GM23338 (cell line): ENCODE results near the gene TRAPPC12. TPM values are rescaled to one million over a fixed set of nuclear protein-coding genes. Genes with fewer than 3 reads are reported as not detected.

Source experiments
- ATAC-seq: fragments of 200-7000 bp; cut with Tn5 transposase; 3 replicates; pipeline ENCODE4 v1.9.1; 2020
- DNase-seq: peaks from one replicate; pipeline ENCODE4 v3.0.0-alpha.2; 2015; ENCODE audit warnings: low spot score
- H2AFZ ChIP-seq: fragments of 200-600 bp; sonication (generic); 2 replicates; pipeline ENCODE4 v1.8.0; 2016; ENCODE audit warnings: antibody characterized with exemption, mild to moderate bottlenecking, moderate library complexity
- H3F3A ChIP-seq: fragments of 200-600 bp; sonication (generic); replicated peaks from 2 replicates; pipeline ENCODE4 v1.8.0; 2017; ENCODE audit warnings: antibody characterized with exemption, mixed run types, low read depth
- H3K27ac ChIP-seq: fragments of 200-600 bp; sonication (generic); 2 replicates; pipeline ENCODE4 v1.6.1; 2016; ENCODE audit warnings: low read depth
- H3K27me3 ChIP-seq: fragments of 200-600 bp; sonication (generic); 2 replicates; pipeline ENCODE4 v1.8.0; 2016; ENCODE audit warnings: mild to moderate bottlenecking, mixed run types, moderate library complexity; ENCODE audit not compliant: insufficient read depth
- H3K36me3 ChIP-seq: fragments of 200-600 bp; sonication (generic); 2 replicates; pipeline ENCODE4 v1.8.0; 2016; ENCODE audit warnings: mild to moderate bottlenecking; ENCODE audit not compliant: insufficient read depth
- H3K4me1 ChIP-seq: fragments of 200-600 bp; sonication (generic); 2 replicates; pipeline ENCODE4 v1.8.0; 2016; ENCODE audit warnings: mild to moderate bottlenecking, moderate library complexity; ENCODE audit not compliant: insufficient read depth
- H3K4me2 ChIP-seq: fragments of 200-600 bp; sonication (generic); 2 replicates; pipeline ENCODE4 v1.7.1; 2017; ENCODE audit warnings: mixed run types
- H3K4me3 ChIP-seq: fragments of 200-600 bp; sonication (generic); 2 replicates; pipeline ENCODE4 v1.6.1; 2016; ENCODE audit warnings: mixed run types
- H3K79me2 ChIP-seq: fragments of 200-600 bp; sonication (generic); replicated peaks from 2 replicates; pipeline ENCODE4 v1.8.0; 2017; ENCODE audit warnings: mild to moderate bottlenecking; ENCODE audit not compliant: insufficient read depth
- H3K9me2 ChIP-seq: fragments of 200-600 bp; sonication (generic); 2 replicates; pipeline ENCODE4 v1.8.0; 2017; ENCODE audit not compliant: insufficient read depth
- H4K20me1 ChIP-seq: fragments of 200-600 bp; sonication (generic); replicated peaks from 2 replicates; pipeline ENCODE4 v1.8.0; 2017; ENCODE audit warnings: mild to moderate bottlenecking; ENCODE audit not compliant: insufficient read depth
- H3K27ac Mint-ChIP-seq: 2 replicates; pipeline ENCODE4 v1.8.0; 2020; ENCODE audit warnings: inconsistent platforms, mild to moderate bottlenecking, moderate library complexity, mixed read lengths
- H3K27me3 Mint-ChIP-seq: 3 replicates; pipeline ENCODE4 v1.8.0; 2022; ENCODE audit warnings: low read depth, mild to moderate bottlenecking, moderate library complexity, mixed read lengths, inconsistent platforms; ENCODE audit not compliant: insufficient read depth, poor library complexity
- H3K36me3 Mint-ChIP-seq: 3 replicates; pipeline ENCODE4 v1.8.0; 2021; ENCODE audit warnings: low read depth, mild to moderate bottlenecking, inconsistent platforms, moderate library complexity, mixed read lengths
- H3K4me1 Mint-ChIP-seq: 3 replicates; pipeline ENCODE4 v1.8.0; 2020; ENCODE audit warnings: mild to moderate bottlenecking, inconsistent platforms, mixed read lengths
- H3K4me3 Mint-ChIP-seq: 3 replicates; pipeline ENCODE4 v1.8.0; 2021; ENCODE audit warnings: moderate library complexity, mild to moderate bottlenecking, inconsistent platforms, mixed read lengths
- H3K9me3 Mint-ChIP-seq: 3 replicates; pipeline ENCODE4 v1.8.0; 2020; ENCODE audit warnings: moderate library complexity, mild to moderate bottlenecking, inconsistent platforms, mixed read lengths
- NANOG ChIP-seq: IDR thresholded peaks from 2 replicates; pipeline ENCODE4 v1.6.1; 2016; ENCODE audit warnings: antibody characterized with exemption, borderline replicate concordance
- POLR2AphosphoS5 ChIP-seq: IDR thresholded peaks from 2 replicates; pipeline ENCODE4 v1.6.1; 2016; ENCODE audit warnings: antibody characterized with exemption, low read depth
- STAT1 ChIP-seq: IDR thresholded peaks from one replicate; pipeline ENCODE4 v1.6.1; 2016; ENCODE audit warnings: antibody characterized with exemption; ENCODE audit not compliant: unreplicated experiment
- ZNF331 ChIP-seq: fragments of 250-450 bp; sonication (Bioruptor Pico); IDR thresholded peaks from 2 replicates; pipeline ENCODE4 v1.5.0; 2020; ENCODE audit warnings: low read depth, mild to moderate bottlenecking, moderate library complexity
- polyA plus RNA-seq: library from polyadenylated mRNA; unstranded; fragments of >200 nt; fragmentation: Nextera tagmentation; extraction: Ambion mirVana; gene quantifications from 2 replicates; pipeline ENCODE4 v1.2.1, GENCODE V29; 2016
- total RNA-seq: library from RNA; depleted of rRNA; stranded (reverse); fragments of >200 nt; shearing (Covaris generic); gene quantifications from 2 replicates; pipeline ENCODE4 v1.2.3, GENCODE V29; 2014
- TF ChIP-seq, protein P1 (sequence below): fragments of 250-450 bp; sonication (Bioruptor Pico); IDR thresholded peaks from 2 replicates; pipeline ENCODE4 v1.5.0; 2020; ENCODE audit warnings: mild to moderate bottlenecking, moderate library complexity
- TF ChIP-seq, protein P2 (sequence below), 2 experiments: fragments of 200-600 bp in 1 of 2; sonication (generic) in 1 of 2; conservative IDR thresholded peaks; 2 replicates each; pipeline versions ENCODE4 v1.5.1 to v1.6.1; 2016 to 2017; ENCODE audit warnings: antibody characterized with exemption in 2 of 2, low read depth in 2 of 2, mild to moderate bottlenecking in 2 of 2, moderate library complexity in 1 of 2
- TF ChIP-seq, protein P3 (sequence below): IDR thresholded peaks from 2 replicates; pipeline ENCODE4 v1.6.1; 2016; ENCODE audit warnings: antibody characterized with exemption

The TRAPPC12 gene
- total and polyA plus RNA-seq, 2 experiments from 2014 or later: 48.9 to 57.7 TPM

DNA sequence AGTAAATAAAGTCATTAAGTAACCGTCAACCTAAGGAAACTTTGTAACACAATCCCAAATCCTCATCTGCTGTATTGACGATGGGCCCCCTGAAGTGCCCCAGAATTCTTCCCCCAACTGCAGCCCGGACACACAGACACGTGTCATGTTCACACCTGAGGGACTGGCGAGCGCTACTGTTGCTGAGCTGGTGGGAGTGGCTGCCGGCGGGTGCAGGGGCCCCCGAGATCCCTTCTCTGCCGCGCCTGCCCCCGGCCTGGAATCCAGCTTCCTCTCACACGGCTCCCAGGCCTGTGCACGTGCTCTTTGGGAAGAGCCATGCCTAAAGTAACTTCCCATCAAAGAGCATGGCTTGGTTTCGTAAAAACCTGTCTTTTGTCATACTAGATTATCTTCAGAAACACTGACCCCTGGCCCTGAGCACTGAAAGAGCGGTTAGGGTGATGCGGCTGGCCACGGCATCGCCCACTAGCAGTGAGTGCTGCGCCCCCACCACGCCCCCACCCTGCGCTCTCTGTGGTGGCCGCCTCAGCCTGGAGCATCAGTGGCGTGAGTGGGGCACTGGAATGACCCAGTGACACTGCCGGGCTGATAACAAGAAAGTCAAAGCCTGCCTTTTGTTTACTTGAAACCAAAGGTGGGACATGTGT, 83.8 kb downstream of the TRAPPC12 start (continued):
- TF ChIP-seq, protein P1, sequence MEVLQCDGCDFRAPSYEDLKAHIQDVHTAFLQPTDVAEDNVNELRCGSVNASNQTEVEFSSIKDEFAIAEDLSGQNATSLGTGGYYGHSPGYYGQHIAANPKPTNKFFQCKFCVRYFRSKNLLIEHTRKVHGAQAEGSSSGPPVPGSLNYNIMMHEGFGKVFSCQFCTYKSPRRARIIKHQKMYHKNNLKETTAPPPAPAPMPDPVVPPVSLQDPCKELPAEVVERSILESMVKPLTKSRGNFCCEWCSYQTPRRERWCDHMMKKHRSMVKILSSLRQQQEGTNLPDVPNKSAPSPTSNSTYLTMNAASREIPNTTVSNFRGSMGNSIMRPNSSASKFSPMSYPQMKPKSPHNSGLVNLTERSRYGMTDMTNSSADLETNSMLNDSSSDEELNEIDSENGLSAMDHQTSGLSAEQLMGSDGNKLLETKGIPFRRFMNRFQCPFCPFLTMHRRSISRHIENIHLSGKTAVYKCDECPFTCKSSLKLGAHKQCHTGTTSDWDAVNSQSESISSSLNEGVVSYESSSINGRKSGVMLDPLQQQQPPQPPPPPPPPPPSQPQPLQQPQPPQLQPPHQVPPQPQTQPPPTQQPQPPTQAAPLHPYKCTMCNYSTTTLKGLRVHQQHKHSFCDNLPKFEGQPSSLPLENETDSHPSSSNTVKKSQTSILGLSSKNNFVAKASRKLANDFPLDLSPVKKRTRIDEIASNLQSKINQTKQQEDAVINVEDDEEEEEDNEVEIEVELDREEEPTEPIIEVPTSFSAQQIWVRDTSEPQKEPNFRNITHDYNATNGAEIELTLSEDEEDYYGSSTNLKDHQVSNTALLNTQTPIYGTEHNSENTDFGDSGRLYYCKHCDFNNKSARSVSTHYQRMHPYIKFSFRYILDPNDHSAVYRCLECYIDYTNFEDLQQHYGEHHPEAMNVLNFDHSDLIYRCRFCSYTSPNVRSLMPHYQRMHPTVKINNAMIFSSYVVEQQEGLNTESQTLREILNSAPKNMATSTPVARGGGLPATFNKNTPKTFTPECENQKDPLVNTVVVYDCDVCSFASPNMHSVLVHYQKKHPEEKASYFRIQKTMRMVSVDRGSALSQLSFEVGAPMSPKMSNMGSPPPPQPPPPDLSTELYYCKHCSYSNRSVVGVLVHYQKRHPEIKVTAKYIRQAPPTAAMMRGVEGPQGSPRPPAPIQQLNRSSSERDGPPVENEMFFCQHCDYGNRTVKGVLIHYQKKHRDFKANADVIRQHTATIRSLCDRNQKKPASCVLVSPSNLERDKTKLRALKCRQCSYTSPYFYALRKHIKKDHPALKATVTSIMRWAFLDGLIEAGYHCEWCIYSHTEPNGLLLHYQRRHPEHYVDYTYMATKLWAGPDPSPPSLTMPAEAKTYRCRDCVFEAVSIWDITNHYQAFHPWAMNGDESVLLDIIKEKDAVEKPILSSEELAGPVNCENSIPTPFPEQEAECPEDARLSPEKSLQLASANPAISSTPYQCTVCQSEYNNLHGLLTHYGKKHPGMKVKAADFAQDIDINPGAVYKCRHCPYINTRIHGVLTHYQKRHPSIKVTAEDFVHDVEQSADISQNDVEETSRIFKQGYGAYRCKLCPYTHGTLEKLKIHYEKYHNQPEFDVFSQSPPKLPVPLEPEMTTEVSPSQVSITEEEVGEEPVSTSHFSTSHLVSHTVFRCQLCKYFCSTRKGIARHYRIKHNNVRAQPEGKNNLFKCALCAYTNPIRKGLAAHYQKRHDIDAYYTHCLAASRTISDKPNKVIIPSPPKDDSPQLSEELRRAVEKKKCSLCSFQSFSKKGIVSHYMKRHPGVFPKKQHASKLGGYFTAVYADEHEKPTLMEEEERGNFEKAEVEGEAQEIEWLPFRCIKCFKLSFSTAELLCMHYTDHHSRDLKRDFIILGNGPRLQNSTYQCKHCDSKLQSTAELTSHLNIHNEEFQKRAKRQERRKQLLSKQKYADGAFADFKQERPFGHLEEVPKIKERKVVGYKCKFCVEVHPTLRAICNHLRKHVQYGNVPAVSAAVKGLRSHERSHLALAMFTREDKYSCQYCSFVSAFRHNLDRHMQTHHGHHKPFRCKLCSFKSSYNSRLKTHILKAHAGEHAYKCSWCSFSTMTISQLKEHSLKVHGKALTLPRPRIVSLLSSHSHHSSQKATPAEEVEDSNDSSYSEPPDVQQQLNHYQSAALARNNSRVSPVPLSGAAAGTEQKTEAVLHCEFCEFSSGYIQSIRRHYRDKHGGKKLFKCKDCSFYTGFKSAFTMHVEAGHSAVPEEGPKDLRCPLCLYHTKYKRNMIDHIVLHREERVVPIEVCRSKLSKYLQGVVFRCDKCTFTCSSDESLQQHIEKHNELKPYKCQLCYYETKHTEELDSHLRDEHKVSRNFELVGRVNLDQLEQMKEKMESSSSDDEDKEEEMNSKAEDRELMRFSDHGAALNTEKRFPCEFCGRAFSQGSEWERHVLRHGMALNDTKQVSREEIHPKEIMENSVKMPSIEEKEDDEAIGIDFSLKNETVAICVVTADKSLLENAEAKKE (CRISPR knock-in tag): no peak
- TF ChIP-seq, protein P2, sequence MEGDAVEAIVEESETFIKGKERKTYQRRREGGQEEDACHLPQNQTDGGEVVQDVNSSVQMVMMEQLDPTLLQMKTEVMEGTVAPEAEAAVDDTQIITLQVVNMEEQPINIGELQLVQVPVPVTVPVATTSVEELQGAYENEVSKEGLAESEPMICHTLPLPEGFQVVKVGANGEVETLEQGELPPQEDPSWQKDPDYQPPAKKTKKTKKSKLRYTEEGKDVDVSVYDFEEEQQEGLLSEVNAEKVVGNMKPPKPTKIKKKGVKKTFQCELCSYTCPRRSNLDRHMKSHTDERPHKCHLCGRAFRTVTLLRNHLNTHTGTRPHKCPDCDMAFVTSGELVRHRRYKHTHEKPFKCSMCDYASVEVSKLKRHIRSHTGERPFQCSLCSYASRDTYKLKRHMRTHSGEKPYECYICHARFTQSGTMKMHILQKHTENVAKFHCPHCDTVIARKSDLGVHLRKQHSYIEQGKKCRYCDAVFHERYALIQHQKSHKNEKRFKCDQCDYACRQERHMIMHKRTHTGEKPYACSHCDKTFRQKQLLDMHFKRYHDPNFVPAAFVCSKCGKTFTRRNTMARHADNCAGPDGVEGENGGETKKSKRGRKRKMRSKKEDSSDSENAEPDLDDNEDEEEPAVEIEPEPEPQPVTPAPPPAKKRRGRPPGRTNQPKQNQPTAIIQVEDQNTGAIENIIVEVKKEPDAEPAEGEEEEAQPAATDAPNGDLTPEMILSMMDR (conservative IDR thresholded peaks at IDR 0.05; ENCODE audit: low read depth in 2 of 2): no peak
- TF ChIP-seq POLR2AphosphoS5: no peak
- TF ChIP-seq, protein P3, sequence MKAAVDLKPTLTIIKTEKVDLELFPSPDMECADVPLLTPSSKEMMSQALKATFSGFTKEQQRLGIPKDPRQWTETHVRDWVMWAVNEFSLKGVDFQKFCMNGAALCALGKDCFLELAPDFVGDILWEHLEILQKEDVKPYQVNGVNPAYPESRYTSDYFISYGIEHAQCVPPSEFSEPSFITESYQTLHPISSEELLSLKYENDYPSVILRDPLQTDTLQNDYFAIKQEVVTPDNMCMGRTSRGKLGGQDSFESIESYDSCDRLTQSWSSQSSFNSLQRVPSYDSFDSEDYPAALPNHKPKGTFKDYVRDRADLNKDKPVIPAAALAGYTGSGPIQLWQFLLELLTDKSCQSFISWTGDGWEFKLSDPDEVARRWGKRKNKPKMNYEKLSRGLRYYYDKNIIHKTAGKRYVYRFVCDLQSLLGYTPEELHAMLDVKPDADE: no peak

DNA sequence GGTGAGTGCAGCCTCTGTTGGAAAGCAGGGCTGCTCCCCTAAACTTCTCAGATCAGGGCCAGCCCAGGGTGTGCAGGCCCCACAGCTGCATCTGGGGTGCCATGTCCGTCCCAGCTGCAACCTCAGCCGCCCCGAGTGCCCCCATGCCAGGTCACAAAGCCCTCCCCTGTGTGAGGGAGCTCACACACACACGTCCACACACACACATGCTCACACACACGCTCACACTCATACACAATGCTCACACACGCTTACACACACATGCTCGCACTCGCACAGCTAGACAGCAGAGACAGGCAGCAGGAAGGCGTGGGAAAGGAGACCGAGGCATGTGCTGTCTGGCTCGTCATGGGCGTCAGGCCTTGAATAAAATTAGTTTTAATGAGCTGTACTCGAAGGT, 84.5 kb downstream of the TRAPPC12 start:
- Histone ChIP-seq H3K9me2 (no peaks in the 10 kb centered on the region), H3K4me1 (no peaks in the 10 kb centered on the region), H3F3A (no peaks in the 10 kb centered on the region), H3K79me2 (no peaks in the 10 kb centered on the region), H3K4me2 (no peak overlapping the region), H3K36me3 (no peaks in the 10 kb centered on the region), H2AFZ (no peak overlapping the region), H3K27me3 (no peaks in the 10 kb centered on the region), H3K27ac (no peak overlapping the region), H4K20me1 (no peaks in the 10 kb centered on the region), H3K4me3 (no peak overlapping the region)
- no peak for TF ChIP-seq POLR2AphosphoS5
- TF ChIP-seq ZNF331 (CRISPR knock-in tag): no peak
- TF ChIP-seq NANOG: no peak
- TF ChIP-seq STAT1: no peak
- TF ChIP-seq, protein P3: no peak
- Mint-ChIP-seq H3K36me3 (peaks cover 22% of the 10 kb centered on the region), H3K27me3 (peaks cover 10% of the 10 kb centered on the region), H3K4me3 (no peak overlapping the region), H3K9me3 (no peaks in the 10 kb centered on the region), H3K27ac (peak overlapping the region; percentile 77), H3K4me1 (peaks cover 28% of the 10 kb centered on the region)
- ATAC-seq (no peak), DNase-seq (no peak)
